GM23338 (cell line): ENCODE data around the gene RUNX1. TPM values are rescaled to one million over a fixed set of nuclear protein-coding genes. Genes with fewer than 3 reads are reported as not detected.

ENCODE experiments used
- ATAC-seq: fragments of 200-7000 bp; cut with Tn5 transposase; 3 replicates; pipeline ENCODE4 v1.9.1; 2020
- DNase-seq: peaks from one replicate; pipeline ENCODE4 v3.0.0-alpha.2; 2015; ENCODE audit warnings: low spot score
- H2AFZ ChIP-seq: fragments of 200-600 bp; sonication (generic); 2 replicates; pipeline ENCODE4 v1.8.0; 2016; ENCODE audit warnings: antibody characterized with exemption, mild to moderate bottlenecking, moderate library complexity
- H3F3A ChIP-seq: fragments of 200-600 bp; sonication (generic); replicated peaks from 2 replicates; pipeline ENCODE4 v1.8.0; 2017; ENCODE audit warnings: antibody characterized with exemption, mixed run types, low read depth
- H3K27ac ChIP-seq: fragments of 200-600 bp; sonication (generic); 2 replicates; pipeline ENCODE4 v1.6.1; 2016; ENCODE audit warnings: low read depth
- H3K27me3 ChIP-seq: fragments of 200-600 bp; sonication (generic); 2 replicates; pipeline ENCODE4 v1.8.0; 2016; ENCODE audit warnings: mild to moderate bottlenecking, mixed run types, moderate library complexity; ENCODE audit not compliant: insufficient read depth
- H3K36me3 ChIP-seq: fragments of 200-600 bp; sonication (generic); 2 replicates; pipeline ENCODE4 v1.8.0; 2016; ENCODE audit warnings: mild to moderate bottlenecking; ENCODE audit not compliant: insufficient read depth
- H3K4me1 ChIP-seq: fragments of 200-600 bp; sonication (generic); 2 replicates; pipeline ENCODE4 v1.8.0; 2016; ENCODE audit warnings: mild to moderate bottlenecking, moderate library complexity; ENCODE audit not compliant: insufficient read depth
- H3K4me2 ChIP-seq: fragments of 200-600 bp; sonication (generic); 2 replicates; pipeline ENCODE4 v1.7.1; 2017; ENCODE audit warnings: mixed run types
- H3K4me3 ChIP-seq: fragments of 200-600 bp; sonication (generic); 2 replicates; pipeline ENCODE4 v1.6.1; 2016; ENCODE audit warnings: mixed run types
- H3K79me2 ChIP-seq: fragments of 200-600 bp; sonication (generic); replicated peaks from 2 replicates; pipeline ENCODE4 v1.8.0; 2017; ENCODE audit warnings: mild to moderate bottlenecking; ENCODE audit not compliant: insufficient read depth
- H3K9me2 ChIP-seq: fragments of 200-600 bp; sonication (generic); 2 replicates; pipeline ENCODE4 v1.8.0; 2017; ENCODE audit not compliant: insufficient read depth
- H4K20me1 ChIP-seq: fragments of 200-600 bp; sonication (generic); replicated peaks from 2 replicates; pipeline ENCODE4 v1.8.0; 2017; ENCODE audit warnings: mild to moderate bottlenecking; ENCODE audit not compliant: insufficient read depth
- H3K27ac Mint-ChIP-seq: 2 replicates; pipeline ENCODE4 v1.8.0; 2020; ENCODE audit warnings: inconsistent platforms, mild to moderate bottlenecking, moderate library complexity, mixed read lengths
- H3K27me3 Mint-ChIP-seq: 3 replicates; pipeline ENCODE4 v1.8.0; 2022; ENCODE audit warnings: low read depth, mild to moderate bottlenecking, moderate library complexity, mixed read lengths, inconsistent platforms; ENCODE audit not compliant: insufficient read depth, poor library complexity
- H3K36me3 Mint-ChIP-seq: 3 replicates; pipeline ENCODE4 v1.8.0; 2021; ENCODE audit warnings: low read depth, mild to moderate bottlenecking, inconsistent platforms, moderate library complexity, mixed read lengths
- H3K4me1 Mint-ChIP-seq: 3 replicates; pipeline ENCODE4 v1.8.0; 2020; ENCODE audit warnings: mild to moderate bottlenecking, inconsistent platforms, mixed read lengths
- H3K4me3 Mint-ChIP-seq: 3 replicates; pipeline ENCODE4 v1.8.0; 2021; ENCODE audit warnings: moderate library complexity, mild to moderate bottlenecking, inconsistent platforms, mixed read lengths
- H3K9me3 Mint-ChIP-seq: 3 replicates; pipeline ENCODE4 v1.8.0; 2020; ENCODE audit warnings: moderate library complexity, mild to moderate bottlenecking, inconsistent platforms, mixed read lengths
- CTCF ChIP-seq, 2 experiments: fragments of 200-600 bp in 1 of 2; sonication (generic) in 1 of 2; conservative IDR thresholded peaks; 2 replicates each; pipeline versions ENCODE4 v1.5.1 to v1.6.1; 2016 to 2017; ENCODE audit warnings: antibody characterized with exemption in 2 of 2, low read depth in 2 of 2, mild to moderate bottlenecking in 2 of 2, moderate library complexity in 1 of 2
- ZNF114 ChIP-seq: fragments of 250-450 bp; sonication (Bioruptor Pico); IDR thresholded peaks from 2 replicates; pipeline ENCODE4 v1.5.0; 2020; ENCODE audit warnings: mild to moderate bottlenecking, moderate library complexity
- ZNF331 ChIP-seq: fragments of 250-450 bp; sonication (Bioruptor Pico); IDR thresholded peaks from 2 replicates; pipeline ENCODE4 v1.5.0; 2020; ENCODE audit warnings: low read depth, mild to moderate bottlenecking, moderate library complexity
- polyA plus RNA-seq: library from polyadenylated mRNA; unstranded; fragments of >200 nt; fragmentation: Nextera tagmentation; extraction: Ambion mirVana; gene quantifications from 2 replicates; pipeline ENCODE4 v1.2.1, GENCODE V29; 2016
- total RNA-seq: library from RNA; depleted of rRNA; stranded (reverse); fragments of >200 nt; shearing (Covaris generic); gene quantifications from 2 replicates; pipeline ENCODE4 v1.2.3, GENCODE V29; 2014
- TF ChIP-seq, protein P1 (sequence below): IDR thresholded peaks from one replicate; pipeline ENCODE4 v1.6.1; 2018; ENCODE audit warnings: antibody characterized with exemption; ENCODE audit not compliant: unreplicated experiment
- TF ChIP-seq, protein P2 (sequence below): IDR thresholded peaks from 2 replicates; pipeline ENCODE4 v1.6.1; 2016; ENCODE audit warnings: antibody characterized with exemption

RUNX1 gene
- total and polyA plus RNA-seq, 2 experiments from 2014 or later, result 0.29 to 1.1 TPM

DNA sequence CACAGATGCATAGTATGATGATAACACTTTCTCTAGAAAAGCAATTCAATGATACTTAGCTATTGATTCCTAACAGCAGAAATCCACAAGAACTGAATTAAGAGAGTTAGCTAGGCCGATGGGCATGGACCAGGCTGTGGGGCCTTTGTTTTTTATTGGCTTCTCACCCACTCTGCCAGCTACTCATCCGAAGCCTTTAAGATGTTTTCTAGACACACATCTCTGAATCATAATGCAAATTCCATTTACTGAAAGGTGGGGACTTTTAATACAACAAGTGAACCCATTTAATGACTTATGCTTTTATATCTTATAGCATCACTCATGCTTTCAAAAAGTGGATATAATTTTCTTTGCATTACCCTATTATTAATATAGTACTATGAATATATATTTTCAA, 170.2 kb downstream of the RUNX1 start:
- H4K20me1 ChIP-seq, result peaks cover under 1% of the 10 kb centered on the region
- no peak overlapping the region for H3K27ac ChIP-seq
- Mint-ChIP-seq H3K4me1 (no peaks in the 10 kb centered on the region), H3K36me3 (no peaks in the 10 kb centered on the region), H3K27me3 (peaks cover 13% of the 10 kb centered on the region), H3K9me3 (no peaks in the 10 kb centered on the region), H3K4me3 (no peak overlapping the region), H3K27ac (no peak overlapping the region)
- no peaks in the 10 kb centered on the region for H3K9me2 ChIP-seq
- ATAC-seq, result no peak
- TF ChIP-seq CTCF (conservative IDR thresholded peaks at IDR 0.05; ENCODE audit: low read depth in 2 of 2) (no peak), ZNF114 (CRISPR knock-in tag) (no peak)
- TF ChIP-seq, protein P1, sequence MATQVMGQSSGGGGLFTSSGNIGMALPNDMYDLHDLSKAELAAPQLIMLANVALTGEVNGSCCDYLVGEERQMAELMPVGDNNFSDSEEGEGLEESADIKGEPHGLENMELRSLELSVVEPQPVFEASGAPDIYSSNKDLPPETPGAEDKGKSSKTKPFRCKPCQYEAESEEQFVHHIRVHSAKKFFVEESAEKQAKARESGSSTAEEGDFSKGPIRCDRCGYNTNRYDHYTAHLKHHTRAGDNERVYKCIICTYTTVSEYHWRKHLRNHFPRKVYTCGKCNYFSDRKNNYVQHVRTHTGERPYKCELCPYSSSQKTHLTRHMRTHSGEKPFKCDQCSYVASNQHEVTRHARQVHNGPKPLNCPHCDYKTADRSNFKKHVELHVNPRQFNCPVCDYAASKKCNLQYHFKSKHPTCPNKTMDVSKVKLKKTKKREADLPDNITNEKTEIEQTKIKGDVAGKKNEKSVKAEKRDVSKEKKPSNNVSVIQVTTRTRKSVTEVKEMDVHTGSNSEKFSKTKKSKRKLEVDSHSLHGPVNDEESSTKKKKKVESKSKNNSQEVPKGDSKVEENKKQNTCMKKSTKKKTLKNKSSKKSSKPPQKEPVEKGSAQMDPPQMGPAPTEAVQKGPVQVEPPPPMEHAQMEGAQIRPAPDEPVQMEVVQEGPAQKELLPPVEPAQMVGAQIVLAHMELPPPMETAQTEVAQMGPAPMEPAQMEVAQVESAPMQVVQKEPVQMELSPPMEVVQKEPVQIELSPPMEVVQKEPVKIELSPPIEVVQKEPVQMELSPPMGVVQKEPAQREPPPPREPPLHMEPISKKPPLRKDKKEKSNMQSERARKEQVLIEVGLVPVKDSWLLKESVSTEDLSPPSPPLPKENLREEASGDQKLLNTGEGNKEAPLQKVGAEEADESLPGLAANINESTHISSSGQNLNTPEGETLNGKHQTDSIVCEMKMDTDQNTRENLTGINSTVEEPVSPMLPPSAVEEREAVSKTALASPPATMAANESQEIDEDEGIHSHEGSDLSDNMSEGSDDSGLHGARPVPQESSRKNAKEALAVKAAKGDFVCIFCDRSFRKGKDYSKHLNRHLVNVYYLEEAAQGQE, result no peak
- DNase-seq, result no peak
- H3F3A ChIP-seq, result no peaks in the 10 kb centered on the region
- H3K27me3 ChIP-seq, result peaks cover 29% of the 10 kb centered on the region
- no peaks in the 10 kb centered on the region for H3K79me2 ChIP-seq
- no peak overlapping the region for H3K4me3 ChIP-seq
- H3K4me1 ChIP-seq, result no peaks in the 10 kb centered on the region
- no peak overlapping the region for H3K4me2 ChIP-seq
- no peak overlapping the region for H2AFZ ChIP-seq
- no peaks in the 10 kb centered on the region for H3K36me3 ChIP-seq

DNA sequence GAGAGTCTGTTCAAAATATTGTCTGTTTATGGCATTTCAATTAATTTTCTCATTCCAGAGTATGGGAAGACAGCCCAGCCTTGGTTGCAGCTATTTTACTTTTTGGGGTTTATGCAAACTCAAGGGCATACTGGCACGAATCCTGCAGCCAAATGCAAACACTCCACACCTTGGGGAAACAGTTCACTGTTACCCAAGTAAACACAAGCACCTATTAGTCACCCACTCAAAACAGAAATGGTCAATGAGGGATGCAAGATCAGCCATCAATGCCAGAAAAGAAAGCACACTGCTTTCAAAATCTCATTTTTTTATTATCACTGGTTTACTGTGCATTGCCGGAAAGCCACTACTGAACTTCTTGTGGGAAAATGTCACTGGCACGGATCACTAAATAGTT, 170.6 kb downstream of the RUNX1 start:
- Histone ChIP-seq H3K9me2 (no peaks in the 10 kb centered on the region), H3K4me1 (no peaks in the 10 kb centered on the region), H3K4me3 (no peak overlapping the region), H2AFZ (no peak overlapping the region), H4K20me1 (no peaks in the 10 kb centered on the region; the same call in none of the 2 replicates), H3K27me3 (peaks cover 24% of the 10 kb centered on the region), H3K4me2 (no peak overlapping the region), H3K79me2 (no peaks in the 10 kb centered on the region), H3K27ac (no peak overlapping the region), H3K36me3 (no peaks in the 10 kb centered on the region), H3F3A (no peaks in the 10 kb centered on the region)
- H3K4me1 Mint-ChIP-seq, result no peaks in the 10 kb centered on the region
- no peak for ATAC-seq
- H3K36me3 Mint-ChIP-seq, result no peaks in the 10 kb centered on the region
- no peak overlapping the region for H3K4me3 Mint-ChIP-seq
- no peaks in the 10 kb centered on the region for H3K9me3 Mint-ChIP-seq
- H3K27me3 Mint-ChIP-seq, result peaks cover 9% of the 10 kb centered on the region
- no peak for DNase-seq
- no peak overlapping the region for H3K27ac Mint-ChIP-seq
- no peak for TF ChIP-seq CTCF (conservative IDR thresholded peaks at IDR 0.05; ENCODE audit: low read depth in 2 of 2)
- TF ChIP-seq, protein P2, sequence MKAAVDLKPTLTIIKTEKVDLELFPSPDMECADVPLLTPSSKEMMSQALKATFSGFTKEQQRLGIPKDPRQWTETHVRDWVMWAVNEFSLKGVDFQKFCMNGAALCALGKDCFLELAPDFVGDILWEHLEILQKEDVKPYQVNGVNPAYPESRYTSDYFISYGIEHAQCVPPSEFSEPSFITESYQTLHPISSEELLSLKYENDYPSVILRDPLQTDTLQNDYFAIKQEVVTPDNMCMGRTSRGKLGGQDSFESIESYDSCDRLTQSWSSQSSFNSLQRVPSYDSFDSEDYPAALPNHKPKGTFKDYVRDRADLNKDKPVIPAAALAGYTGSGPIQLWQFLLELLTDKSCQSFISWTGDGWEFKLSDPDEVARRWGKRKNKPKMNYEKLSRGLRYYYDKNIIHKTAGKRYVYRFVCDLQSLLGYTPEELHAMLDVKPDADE, result no peak
- TF ChIP-seq ZNF331, result no peak
